ENCODE measurements around the gene GALR3. TPM values are rescaled to one million over a fixed set of nuclear protein-coding genes. Genes with fewer than 3 reads are reported as not detected.

GALR3 gene
- total and polyA plus RNA-seq, 12 donors: 0.03 TPM; not detected in 11

GRCh38 chr22:37842015-37842793, 19.0 kb downstream of the GALR3 start:
- intact Hi-C loops (cut with DNase I): no loop called here
- H3K4me1 ChIP-seq: peaks cover 2 to 22% (median 18%) of the 10 kb centered on the region in 9 donors
- no peak for TF ChIP-seq CTCF (IDR thresholded peaks at IDR 0.05)
- WGBS, 2 donors: 81% methylated on average over 10 of the region's 10 CpGs
- H3K36me3 ChIP-seq: peaks cover 0 to 36% (median 19%) of the 10 kb centered on the region in 9 donors
- H3K9me3 ChIP-seq: peaks cover 0 to 7% (median 0%) of the 10 kb centered on the region in 11 donors
- H3K27ac ChIP-seq: no peak overlapping the region
- H3K27me3 ChIP-seq: no peaks in the 10 kb centered on the region
- ATAC-seq: no peak
- no peak overlapping the region for H3K4me3 ChIP-seq
- DNase-seq: no peak

GRCh38 chr22:37843741-37844089, 20.5 kb downstream of the GALR3 start:
- no peak for TF ChIP-seq CTCF (IDR thresholded peaks at IDR 0.05)
- 0 to 1% methylated on average over 46 of the region's 46 CpGs for WGBS, 2 donors
- H3K36me3 ChIP-seq: peaks cover 0 to 21% (median 8%) of the 10 kb centered on the region in 9 donors
- ATAC-seq: peak in 7 of 8 donors; percentile 10 to 56 (median 45)
- DNase-seq: peak; percentile 30 to 52
- peak overlapping the region; percentile 72 to 91 (median 82) for H3K4me3 ChIP-seq
- peaks cover 2 to 30% (median 24%) of the 10 kb centered on the region in 9 donors for H3K4me1 ChIP-seq
- peak overlapping the region; percentile 79 to 96 (median 94) for H3K27ac ChIP-seq
- H3K9me3 ChIP-seq: peaks cover 0 to 7% (median 0%) of the 10 kb centered on the region in 11 donors
- intact Hi-C loops (cut with DNase I): no loop called here
- no peaks in the 10 kb centered on the region for H3K27me3 ChIP-seq

GRCh38 chr22:37844904-37845329, 21.7 kb downstream of the GALR3 start:
- H3K4me1 ChIP-seq: peaks cover 2 to 32% (median 29%) of the 10 kb centered on the region in 9 donors
- ATAC-seq (no peak), DNase-seq (no peak)
- H3K36me3 ChIP-seq: peaks cover 0 to 9% (median under 1%) of the 10 kb centered on the region in 9 donors
- H3K27ac ChIP-seq: peak overlapping the region; percentile 6 to 96 (median 94)
- peaks cover 0 to 7% (median 0%) of the 10 kb centered on the region in 11 donors for H3K9me3 ChIP-seq
- intact Hi-C loops (cut with DNase I): no loop called here
- H3K27me3 ChIP-seq: no peaks in the 10 kb centered on the region
- WGBS, 2 donors: 86 to 90% methylated on average over 6 of the region's 6 CpGs
- peak overlapping the region; percentile 23 to 91 (median 82) for H3K4me3 ChIP-seq
- no peak for TF ChIP-seq CTCF (IDR thresholded peaks at IDR 0.05)

- ATAC-seq: no peak
- WGBS, 2 donors: 96 to 98% methylated on average over 2 of the region's 2 CpGs
- Histone ChIP-seq H3K27ac (no peak overlapping the region), H3K4me3 (no peak overlapping the region), H3K36me3 (peaks cover 0 to 11% (median under 1%) of the 10 kb centered on the region in 9 donors), H3K27me3 (no peaks in the 10 kb centered on the region), H3K4me1 (peaks cover 6 to 46% (median 42%) of the 10 kb centered on the region in 9 donors), H3K9me3 (peaks cover 0 to 7% (median 0%) of the 10 kb centered on the region in 11 donors)
- no peak for DNase-seq
- TF ChIP-seq CTCF (IDR thresholded peaks at IDR 0.05): no peak
- intact Hi-C loops (cut with DNase I): no loop called here
Measured at GRCh38 chr22:37846433-37846832, 23.3 kb downstream of the GALR3 start.

All from heart right ventricle (tissue), 16 donors.